Activated naive CD8-positive, alpha-beta T cell treated with anti-CD3 and anti-CD28 coated beads, Interleukin-2, amount 50 U/mL, for 16 hours (primary cell): Measurements from ENCODE around the gene RFC2.
A peak's percentile ranks its signal among the peaks of the same experiment; 100 is the strongest.
"Not testable (repeated sequence)": the region's sequence is repeated elsewhere in the genome, so short reads cannot be mapped to it uniquely, and the experiment has no call there.

Experiments used
- DNase-seq: peaks from one replicate; pipeline ENCODE4 v3.0.0-alpha.2; 2020; ENCODE audit warnings: low read depth, low spot score

RFC2 gene

DNA sequence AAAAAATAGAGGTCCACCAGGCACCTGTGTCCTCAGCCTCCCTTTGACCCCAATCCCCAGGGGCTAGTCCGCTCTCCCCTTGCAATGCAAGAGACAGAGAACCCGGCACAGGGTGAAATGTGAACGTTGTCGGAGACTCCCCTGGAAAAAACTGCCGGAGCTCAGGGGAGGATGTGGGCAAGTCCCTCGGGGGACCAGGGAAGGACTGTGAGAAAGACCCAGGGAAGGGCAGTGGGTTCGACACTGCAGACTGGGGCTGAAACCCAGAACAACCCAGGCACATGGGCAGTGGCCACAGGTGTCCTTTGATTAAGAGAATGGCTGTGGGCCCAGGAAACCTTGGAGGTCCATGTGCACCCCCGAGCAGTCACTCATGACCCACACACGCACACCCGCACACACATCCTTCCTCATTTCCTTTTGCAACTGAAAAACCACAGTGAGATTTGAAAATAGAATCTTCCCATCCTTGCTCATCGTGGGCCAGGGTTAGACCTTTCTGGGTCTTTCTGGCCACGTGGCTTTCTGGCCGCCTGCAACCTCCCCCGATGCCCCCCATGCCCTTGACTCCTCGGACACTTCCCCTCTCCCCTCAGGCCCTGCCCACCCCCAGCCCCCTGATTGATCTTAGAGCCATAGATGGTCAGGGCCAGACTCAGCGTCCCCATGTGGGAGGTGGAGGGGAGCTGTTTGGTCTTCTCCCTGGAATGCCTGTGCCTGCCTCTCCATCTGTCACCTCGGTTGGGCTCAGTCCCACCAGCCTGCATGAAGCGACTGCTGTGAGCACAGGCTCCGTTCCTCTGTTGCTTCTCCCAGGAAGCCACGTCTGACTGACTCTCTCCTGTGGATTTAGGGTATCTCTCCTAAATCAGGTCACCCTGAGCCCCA is 36.5 kb downstream of the RFC2 start:
- no peak for DNase-seq

DNA sequence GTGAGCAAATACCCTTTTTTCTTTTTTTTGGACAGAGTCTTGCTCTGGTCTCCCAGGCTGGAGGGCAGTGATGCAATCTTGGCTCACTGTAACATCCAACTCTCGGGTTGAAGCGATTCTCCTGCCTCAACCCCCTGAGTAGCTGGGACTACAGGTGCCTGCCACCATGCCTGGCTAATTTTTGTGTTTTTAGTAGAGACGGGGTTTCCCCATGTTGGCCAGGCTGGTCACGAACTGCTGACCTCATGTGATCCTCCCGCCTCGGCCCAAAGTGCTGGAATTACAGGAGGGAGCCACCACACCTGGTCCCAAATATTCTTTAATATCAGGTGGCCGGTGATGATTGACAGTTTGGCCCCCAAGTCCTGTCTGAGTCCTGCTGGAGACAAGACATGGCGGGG is 37.8 kb downstream of the RFC2 start:
- DNase-seq, result no peak

DNA sequence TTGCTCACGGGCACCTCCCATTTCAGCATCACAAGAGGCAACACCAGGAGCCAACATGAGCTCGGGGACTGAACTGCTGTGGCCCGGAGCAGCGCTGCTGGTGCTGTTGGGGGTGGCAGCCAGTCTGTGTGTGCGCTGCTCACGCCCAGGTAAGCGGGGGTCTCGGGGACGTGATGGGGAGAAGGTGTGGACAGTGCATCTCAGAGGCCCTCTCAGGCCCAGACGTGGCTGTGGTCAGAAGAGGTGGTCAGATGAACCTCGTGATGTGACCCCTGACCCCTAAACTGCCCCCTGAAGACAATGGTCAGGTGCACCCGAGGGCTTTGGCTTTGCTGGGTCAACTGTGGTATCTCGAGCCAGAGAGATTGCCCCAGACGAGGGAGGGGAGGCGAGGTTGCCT is 38.3 kb downstream of the RFC2 start:
- no peak for DNase-seq

DNA sequence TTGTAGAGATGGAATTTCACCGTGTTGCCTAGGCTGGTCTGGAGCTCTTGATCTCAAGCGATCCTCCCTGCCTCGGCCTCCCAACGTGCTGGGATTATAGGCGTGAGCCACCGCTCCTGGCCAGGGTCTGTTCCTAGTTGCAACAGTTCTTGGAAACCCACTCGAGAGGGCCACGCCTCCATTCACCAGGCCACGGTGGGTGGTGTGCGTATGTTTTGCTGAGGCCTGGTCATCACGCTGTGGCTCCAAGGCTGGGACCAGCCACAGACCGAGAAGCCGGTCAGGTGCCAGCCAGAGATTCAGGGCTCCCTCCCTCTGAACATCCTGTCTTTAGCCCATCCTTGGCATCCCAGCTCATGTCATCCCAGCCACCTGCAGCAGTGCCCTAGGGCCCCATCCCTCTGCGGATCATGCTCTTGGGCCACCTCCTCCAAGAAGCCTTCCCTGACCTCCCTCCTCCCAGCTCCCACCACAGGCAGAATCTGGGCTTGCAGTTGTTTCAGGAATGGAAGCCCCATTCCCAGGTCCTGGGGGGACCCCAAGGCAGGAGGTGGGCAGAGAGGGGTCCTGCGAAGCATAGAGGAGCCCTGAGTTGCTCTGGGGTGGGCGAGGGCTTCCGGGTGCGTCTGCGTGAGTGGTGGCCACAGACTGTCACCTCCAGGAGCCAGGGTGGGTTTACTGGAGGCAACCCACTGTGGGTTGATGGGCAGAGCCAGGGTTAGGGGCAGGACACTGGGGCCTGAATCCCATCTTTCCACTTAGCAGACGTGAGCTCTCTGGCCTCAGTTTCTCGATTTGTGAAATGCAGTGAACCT is 39.2 kb downstream of the RFC2 start:
- no peak for DNase-seq

DNA sequence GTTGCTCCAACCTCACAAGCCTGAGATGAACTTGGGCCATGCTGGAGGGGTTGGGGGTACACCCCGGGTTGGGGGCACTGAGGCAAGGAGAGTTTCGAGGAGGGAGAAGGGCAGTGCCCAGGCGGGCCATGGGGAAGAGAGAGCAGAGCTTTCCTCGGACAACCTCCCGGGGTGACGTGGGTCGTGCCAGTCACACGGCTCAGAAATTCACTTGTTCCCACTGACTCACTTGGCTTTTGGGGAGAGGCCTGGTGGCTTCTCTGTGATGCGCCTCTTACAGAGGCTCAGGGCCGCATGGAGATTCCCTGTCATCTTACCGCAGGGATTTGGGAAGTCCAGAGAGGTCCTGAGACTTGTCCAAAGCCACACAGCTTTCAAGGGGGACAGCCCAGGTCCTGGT is 41.5 kb downstream of the RFC2 start:
- DNase-seq, result no peak

DNA sequence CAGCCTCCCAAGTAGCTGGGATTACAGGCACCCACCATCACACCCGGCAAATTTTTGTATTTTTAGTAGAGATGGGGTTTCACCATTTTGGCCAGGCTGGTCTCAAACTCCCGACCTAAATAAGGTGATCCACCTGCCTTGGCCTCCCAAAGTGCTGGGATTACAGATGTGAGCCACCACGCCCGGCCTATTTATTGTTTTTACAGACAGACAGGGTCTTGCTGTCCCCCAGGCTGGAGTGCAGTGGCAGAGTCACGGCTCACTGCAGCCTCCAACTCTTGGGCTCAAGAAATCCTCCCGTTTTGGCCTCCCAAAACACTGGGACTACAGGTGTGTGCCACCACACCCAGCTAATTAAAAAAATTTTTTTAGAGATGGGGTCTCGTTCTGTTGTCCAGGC is 46.0 kb downstream of the RFC2 start:
- not testable (repeated sequence) for DNase-seq

DNA sequence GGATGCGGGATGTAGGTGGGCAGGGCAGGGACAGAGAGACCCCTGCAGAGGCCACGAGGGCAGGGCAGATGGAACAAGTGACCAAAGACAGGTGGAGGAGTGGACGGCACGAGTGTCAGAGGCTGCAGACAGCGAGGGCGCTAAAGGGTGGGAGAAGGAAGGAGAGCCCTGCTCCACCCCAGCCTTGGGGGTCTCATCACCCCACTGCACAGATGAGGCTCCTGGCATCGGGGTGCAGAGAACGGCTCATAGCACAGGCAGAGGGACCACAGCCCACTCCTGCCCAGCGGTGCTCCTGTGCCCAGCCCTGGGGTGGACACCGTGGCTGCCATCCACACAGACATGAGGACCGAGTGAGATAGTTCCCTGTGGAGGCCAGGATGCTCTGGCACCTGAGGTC is 46.6 kb downstream of the RFC2 start:
- no peak for DNase-seq

DNA sequence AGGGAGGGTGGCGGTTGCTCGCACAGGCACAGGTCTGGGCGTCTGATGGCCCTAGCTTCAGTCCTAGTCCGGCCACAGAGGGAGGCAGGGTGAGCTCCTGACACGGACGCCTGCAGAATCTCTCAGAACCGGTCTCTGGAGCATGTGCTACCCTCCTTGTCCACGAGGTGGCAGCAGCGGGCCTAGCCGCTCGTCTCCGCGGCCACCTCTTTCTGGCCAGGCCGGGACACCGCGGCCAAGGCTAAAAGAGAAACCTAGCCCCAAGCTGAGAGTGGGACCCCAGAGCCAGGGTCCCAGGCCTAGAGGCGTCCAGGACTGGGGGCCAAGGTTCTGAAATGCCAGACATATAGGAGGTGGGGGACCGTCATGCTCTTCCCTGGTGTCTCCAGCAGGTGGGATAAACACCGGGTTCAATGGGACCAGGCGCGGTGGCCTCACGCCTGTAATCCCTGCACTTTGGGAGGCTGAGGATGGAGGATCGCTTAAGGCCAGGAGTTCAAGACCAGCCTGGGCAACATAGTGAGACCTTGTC is 47.5 kb downstream of the RFC2 start:
- DNase-seq, result peak; percentile 58

DNA sequence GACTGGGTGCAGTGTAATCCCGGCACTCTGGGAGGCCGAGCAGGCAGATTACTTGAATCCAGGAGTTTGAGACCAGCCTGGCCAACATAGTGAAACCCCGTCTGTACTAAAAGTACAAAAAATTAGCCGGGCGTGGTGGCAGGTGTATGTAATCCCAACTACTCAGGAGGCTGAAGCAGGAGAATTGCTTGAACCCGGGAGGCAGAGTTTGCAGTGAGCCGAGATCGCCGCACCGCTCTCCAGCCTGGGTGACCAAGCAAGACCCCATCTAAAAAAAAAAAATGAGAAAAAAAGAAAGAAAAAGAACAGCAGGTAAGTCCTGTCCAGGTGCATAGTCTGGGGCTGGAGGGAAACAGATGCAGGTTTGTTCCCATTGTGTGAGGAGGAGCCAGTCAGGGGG is 48.1 kb downstream of the RFC2 start:
- not testable (repeated sequence) for DNase-seq

DNA sequence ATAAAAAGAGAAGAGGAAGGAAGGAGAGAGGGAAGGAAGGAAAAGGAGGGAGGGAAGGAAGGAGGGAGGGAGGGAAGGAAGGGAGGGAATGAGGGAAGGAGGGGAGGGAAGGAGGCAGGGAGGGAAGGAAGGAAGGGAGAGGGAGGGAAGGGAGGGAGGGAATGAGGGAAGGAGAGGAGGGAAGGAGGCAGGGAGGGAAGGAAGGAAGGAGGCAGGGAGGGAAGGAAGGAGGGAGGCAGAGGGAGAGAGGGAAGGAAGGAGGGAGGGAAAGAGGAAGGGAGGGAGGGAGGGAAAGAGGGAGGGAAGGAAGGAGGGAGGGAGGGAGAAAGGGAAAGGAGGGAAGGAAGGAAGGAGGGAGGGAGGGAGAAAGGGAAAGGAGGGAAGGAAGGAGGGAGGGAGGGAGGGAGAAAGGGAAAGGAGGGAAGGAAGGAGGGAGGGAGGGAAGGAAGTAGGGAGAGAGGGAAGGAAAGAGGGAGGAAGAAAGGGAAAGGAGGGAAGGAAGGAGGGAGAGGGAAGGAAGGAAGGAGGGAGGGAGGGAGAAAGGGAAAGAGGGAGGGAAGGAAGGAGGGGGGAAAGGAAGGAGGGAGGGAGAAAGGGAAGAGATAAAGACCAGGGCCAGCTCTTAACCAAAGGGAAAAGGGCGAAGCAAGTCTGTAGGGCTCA is 50.1 kb downstream of the RFC2 start:
- DNase-seq, result no peak

DNA sequence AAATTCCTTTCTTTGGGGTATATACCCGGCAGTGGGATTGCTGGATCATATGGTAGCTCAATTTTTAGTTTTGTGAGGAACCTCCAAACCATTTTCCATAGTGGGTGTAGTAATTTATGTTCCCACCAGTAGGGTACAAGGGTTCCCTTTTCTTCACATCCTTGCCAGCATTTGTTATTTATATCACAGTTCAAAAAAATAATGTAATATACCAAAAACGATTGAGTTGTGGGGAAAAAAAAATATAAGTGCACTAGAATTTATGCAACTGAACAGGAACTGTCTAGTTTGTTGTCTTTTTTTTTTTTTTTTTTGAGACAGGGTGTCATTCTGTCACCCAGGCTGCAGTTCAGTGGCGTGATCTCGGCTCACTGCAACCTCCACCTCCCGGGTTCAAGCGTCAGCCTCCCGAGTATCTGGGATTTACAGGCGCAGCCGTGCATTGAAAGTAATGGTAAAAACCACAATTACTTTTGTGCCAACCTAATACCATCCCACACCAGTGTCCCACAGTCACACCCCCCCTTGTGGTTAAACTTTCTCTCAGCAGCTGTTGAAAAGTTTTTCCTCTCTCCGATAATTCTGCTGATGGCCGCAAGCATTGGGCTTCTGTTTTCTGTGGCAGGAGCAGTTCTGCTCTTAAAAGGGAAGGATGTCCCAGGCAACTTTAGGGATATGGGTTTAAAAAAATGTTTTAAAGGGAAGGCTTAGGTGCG is 51.2 kb downstream of the RFC2 start:
- DNase-seq, result no peak

DNA sequence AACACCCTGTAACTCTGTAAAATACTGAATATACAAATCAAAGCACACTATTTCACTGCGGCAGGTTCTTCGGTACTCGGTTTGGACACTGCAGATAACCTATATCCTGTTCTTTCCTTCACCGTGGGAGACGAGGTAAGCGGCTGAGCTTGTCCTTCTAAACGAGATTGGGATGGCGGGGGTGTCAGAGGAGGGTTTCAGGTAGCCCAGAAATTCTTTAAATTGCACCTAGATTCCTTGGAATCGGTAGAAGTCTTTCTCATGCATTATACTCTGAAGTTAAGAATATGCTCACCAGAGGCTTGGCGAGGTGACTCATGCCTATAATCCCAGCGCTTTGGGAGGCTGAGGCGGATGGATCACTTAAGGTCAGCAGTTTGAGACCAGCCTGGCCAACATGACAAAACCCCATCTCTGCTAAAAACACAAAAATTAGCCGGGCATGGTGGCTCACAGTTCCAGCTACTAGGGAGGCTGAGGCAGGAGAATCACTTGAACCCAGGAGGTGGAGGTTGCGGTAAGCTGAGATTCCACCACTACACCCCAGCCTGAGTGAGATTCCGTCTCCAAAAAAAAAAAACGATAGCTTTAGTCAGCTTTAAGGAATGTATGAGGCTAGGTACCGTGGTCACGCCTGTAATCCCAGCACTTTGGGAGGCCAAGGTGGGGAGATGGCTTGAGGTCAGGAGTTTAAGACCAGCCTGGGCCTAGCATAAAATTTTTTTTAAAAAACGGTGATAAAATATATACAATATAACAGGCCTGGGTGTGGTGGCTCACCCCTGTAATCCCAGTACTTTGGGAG is 54.4 kb downstream of the RFC2 start:
- DNase-seq, result no peak

DNA sequence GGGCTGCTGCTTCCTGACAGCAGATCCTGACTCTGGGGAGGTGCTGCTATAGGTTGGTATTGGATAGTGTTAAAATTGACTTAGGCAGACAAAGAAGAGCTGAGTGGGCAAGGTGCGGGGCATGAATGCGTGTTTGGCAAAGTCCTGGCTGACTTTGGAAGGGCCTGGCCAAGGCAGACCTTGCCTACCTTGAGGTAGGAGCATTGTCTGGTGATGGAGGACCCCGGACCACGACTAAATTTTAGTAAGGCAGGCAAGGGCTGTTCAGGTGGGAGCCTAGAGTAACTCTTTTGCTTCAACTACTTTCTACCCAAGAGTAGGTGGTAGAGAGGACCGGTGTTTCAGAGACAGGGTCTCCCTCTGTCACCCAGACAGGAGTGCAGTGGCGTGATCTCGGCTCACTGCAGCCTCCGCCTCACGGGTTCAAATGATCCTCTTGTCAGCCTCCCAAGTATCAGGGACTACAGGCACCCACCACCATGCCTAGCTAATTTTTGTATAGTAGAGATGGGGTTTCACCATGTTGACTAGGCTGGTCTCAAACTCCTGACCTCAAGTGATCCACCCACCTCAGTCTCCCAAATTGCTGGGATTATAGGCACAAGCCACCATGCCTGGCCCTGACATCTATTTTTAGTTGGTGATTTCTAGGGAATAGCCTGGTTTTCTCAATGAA is 56.6 kb downstream of the RFC2 start:
- no peak for DNase-seq

DNA sequence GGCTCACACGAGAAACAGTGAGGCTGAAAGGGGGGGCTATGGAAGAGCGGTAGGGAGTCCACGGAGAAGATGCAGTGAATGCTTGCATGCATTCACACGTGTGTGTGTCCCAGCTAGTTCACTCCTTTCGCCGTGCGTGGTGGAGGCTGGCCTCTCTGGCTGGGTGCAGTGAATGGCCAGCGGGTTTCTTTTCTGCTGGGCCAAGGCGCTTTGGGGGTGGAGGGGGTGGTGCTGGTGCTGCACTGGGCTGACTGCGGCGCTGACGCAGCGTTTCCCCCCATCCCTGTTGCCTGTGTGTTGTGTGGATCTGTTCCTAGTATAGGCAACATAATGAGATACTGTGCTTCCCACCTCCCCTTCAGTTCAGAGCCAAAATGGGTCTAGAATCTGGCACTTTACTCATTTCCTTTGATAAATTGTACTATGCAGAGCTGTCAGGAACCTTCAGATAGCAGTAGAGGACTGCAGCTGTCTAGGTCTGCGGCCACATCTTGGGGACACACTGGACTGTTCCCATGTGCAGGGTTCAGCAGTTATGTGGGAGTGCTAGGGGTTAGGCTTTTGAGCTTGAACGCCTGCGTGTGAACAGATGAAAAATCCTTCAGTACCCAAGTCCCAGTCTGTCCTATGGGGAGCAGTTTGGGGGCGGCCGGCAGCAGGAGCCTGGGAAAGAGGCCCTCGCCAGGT is 58.1 kb downstream of the RFC2 start:
- DNase-seq, result not testable (repeated sequence)

DNA sequence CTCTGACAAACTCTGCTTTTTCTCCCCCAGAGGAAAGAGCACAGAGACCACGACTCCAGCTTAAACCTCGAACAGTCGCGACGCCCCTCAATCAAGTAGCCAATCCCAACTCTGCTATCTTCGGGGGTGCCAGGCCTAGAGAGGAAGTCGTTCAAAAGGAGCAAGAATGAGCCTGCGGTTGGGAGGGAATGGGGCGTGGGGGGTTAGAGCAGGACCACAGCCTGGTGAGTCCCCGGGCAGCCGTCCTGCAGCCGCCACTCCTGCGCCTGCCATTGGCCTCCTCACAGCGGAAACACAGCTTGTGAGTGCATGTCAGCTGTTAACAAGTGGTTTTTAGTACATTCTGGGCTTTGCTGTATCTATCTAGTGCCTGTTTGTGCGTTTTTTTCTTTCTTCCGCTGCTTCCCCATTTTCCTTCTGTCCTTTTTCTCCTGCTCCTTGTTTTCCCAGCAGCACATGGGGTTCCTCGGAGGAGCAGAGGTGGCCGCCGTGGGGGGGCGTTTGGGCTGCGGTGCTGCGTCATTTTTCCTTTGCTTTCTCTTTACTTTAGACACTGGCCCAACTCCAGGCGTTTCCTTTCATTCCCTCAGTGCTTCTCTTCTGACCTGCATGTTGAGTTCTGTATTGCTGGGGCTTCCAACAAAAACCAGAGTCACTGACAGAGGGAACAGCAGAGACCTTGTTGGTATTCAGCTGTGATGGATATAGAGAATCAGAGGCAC is 58.9 kb downstream of the RFC2 start:
- not testable (repeated sequence) for DNase-seq

DNA sequence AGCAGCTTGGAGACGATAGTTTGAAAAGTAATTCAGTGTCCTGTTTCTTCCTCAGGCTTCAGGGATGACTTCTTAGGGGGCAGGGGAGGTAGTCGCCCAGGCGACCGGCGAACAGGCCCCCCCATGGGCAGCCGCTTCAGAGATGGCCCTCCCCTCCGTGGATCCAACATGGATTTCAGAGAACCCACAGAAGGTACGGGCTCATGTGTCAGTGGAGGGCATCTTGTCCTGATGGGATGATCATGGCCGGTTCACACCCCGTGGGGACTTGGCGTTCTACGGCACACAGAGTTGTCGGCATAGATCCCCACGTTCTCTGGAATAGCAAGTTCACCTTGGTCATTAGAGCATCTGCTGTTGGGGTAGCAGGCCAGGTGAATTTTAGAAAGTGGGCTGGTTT is 59.5 kb downstream of the RFC2 start:
- no peak for DNase-seq

DNA sequence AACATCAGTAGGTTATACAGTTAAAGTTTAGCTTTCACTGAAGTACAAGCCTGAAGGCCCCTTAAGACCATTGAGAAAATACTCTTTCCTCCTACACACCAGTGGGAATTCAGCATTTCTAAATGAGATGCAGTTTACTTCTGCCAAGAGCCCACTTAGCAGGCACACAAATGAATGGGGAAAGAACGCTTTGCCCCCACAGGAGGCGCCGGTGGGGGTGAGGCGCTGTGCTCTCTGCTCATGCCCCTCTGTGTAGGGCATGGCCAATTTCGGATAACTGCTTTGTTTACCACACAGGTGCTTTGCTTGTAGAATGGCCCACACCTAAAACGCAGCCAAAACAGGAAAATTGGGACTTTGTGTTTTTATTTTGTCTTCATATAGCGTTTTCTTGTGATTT is 60.3 kb downstream of the RFC2 start:
- DNase-seq, result no peak

DNA sequence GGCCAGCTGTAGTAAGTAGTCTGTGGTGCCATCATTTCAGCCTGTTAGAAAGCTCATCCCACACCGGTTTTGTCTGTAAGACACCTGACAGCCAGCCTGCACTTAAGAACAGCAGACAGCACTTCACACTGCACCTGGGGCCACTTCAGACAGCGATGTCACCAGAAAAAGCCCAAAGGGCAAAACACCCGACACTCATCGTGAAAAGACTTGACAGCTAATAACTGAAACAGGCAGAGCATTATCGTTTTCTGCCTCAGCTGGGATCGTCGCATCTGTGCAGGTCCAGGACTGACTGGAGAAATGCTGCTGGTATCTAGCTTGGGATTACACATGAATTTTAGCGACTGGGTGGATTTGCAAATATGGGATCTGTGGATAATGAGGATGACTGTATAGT is 61.1 kb downstream of the RFC2 start:
- DNase-seq, result no peak

DNA sequence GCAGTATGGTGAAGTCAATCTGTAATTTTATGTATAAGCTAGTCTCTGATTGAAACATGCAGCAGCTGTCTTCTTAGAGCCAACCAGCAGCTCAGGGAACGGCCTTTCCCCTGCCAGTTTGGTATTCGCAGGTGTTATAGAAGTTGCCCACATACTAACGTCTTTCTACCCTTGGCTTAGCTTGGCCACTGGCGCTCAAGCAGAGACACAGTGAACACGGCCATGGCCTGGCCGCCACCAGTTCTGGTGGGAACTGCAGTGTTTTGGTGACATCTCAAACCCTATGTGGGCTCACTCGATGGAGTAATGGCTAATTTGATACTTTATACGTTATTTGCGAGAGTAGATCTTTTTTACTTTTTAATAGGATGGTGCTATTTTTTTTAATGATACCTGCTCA is 63.0 kb downstream of the RFC2 start:
- no peak for DNase-seq
